ENCODE measurements around the gene TMEM218.
"Not testable (repeated sequence)": the region's sequence is repeated elsewhere in the genome, so short reads cannot be mapped to it uniquely, and the experiment has no call there.

TMEM218 gene

GRCh38 chr11:125128450-125128849 lies 17.0 kb upstream of the TMEM218 start:
- DNase-seq: no peak

GRCh38 chr11:125124618-125124992 lies 13.2 kb upstream of the TMEM218 start:
- peak in 1 of 2 donors; percentile 2 for DNase-seq

- no peak for DNase-seq
These were observed 12.7 kb upstream of the TMEM218 start for GRCh38 chr11:125123947-125124617.

- no peak for DNase-seq
These were observed 11.9 kb upstream of the TMEM218 start for GRCh38 chr11:125123194-125123946.

GRCh38 chr11:125117429-125117828 lies 6.0 kb upstream of the TMEM218 start:
- no peak for DNase-seq

GRCh38 chr11:125114518-125114917 lies 3.1 kb upstream of the TMEM218 start:
- no peak for DNase-seq

- DNase-seq: no peak
These were observed 780 bp upstream of the TMEM218 start for GRCh38 chr11:125112208-125112604.

GRCh38 chr11:125111001-125111342 lies 454 bp downstream of the TMEM218 start:
- no peak for DNase-seq

GRCh38 chr11:125110506-125110905 lies 920 bp downstream of the TMEM218 start:
- no peak for DNase-seq

GRCh38 chr11:125108469-125108868 lies 3.0 kb downstream of the TMEM218 start:
- DNase-seq: no peak

- DNase-seq: no peak
These were observed 5.5 kb downstream of the TMEM218 start for GRCh38 chr11:125105926-125106325.

GRCh38 chr11:125102510-125102909 lies 8.9 kb downstream of the TMEM218 start:
- DNase-seq: no peak

- no peak for DNase-seq
These were observed 9.4 kb downstream of the TMEM218 start for GRCh38 chr11:125102025-125102424.

- DNase-seq: no peak
These were observed 9.8 kb downstream of the TMEM218 start for GRCh38 chr11:125101596-125101995.

- no peak for DNase-seq
These were observed 11.3 kb downstream of the TMEM218 start for GRCh38 chr11:125100136-125100535.

GRCh38 chr11:125094731-125095130 lies 16.7 kb downstream of the TMEM218 start:
- no peak for DNase-seq

GRCh38 chr11:125093502-125093901 lies 17.9 kb downstream of the TMEM218 start:
- DNase-seq: no peak

GRCh38 chr11:125092669-125093068 lies 18.8 kb downstream of the TMEM218 start:
- DNase-seq: no peak

GRCh38 chr11:125091877-125092664 lies 19.4 kb downstream of the TMEM218 start:
- no peak for DNase-seq

GRCh38 chr11:125091247-125091876 lies 20.1 kb downstream of the TMEM218 start:
- DNase-seq: peak in 1 of 2 donors; percentile 7

- no peak for DNase-seq
These were observed 20.6 kb downstream of the TMEM218 start for GRCh38 chr11:125090816-125091215.

- DNase-seq: not testable (repeated sequence)
These were observed 21.3 kb downstream of the TMEM218 start for GRCh38 chr11:125090151-125090550.

GRCh38 chr11:125089481-125089880 lies 21.9 kb downstream of the TMEM218 start:
- DNase-seq: not testable (repeated sequence)
